Smooth muscle cell (in vitro differentiated cells): ENCODE data around the gene HACD3. TPM values are rescaled to one million over a fixed set of nuclear protein-coding genes. Genes with fewer than 3 reads are reported as not detected.
A peak's percentile ranks its signal among the peaks of the same experiment; 100 is the strongest.

Source experiments
- DNase-seq: peaks from one replicate; lab custom pipeline; 2025; ENCODE audit not compliant: unreplicated experiment; lab: John Stamatoyannopoulos, UW
- H2AFZ ChIP-seq: fragments of 200-600 bp; sonication (generic); 2 replicates; pipeline ENCODE4 v1.6.0; 2016; ENCODE audit warnings: antibody characterized with exemption, low read depth, mild to moderate bottlenecking
- H3F3A ChIP-seq: fragments of 200-600 bp; sonication (generic); 2 replicates; pipeline ENCODE4 v1.6.0; 2017; ENCODE audit warnings: antibody characterized with exemption, low read depth
- H3K27ac ChIP-seq: fragments of 200-600 bp; sonication (generic); 2 replicates; pipeline ENCODE4 v1.5.1; 2016; ENCODE audit warnings: low read depth, mild to moderate bottlenecking
- H3K27me3 ChIP-seq: fragments of 200-600 bp; sonication (generic); 2 replicates; pipeline ENCODE4 v1.6.1; 2016; ENCODE audit warnings: low read depth, mild to moderate bottlenecking
- H3K36me3 ChIP-seq: fragments of 200-600 bp; sonication (generic); 2 replicates; pipeline ENCODE4 v1.5.1; 2016; ENCODE audit warnings: low read depth
- H3K4me1 ChIP-seq: fragments of 200-600 bp; sonication (generic); 2 replicates; pipeline ENCODE4 v1.5.1; 2016; ENCODE audit warnings: low read depth
- H3K4me2 ChIP-seq: fragments of 200-600 bp; sonication (generic); 2 replicates; pipeline ENCODE4 v1.6.0; 2016; ENCODE audit warnings: mild to moderate bottlenecking
- H3K4me3 ChIP-seq: fragments of 200-600 bp; sonication (generic); 2 replicates; pipeline ENCODE4 v1.5.1; 2016; ENCODE audit warnings: mild to moderate bottlenecking
- H3K79me2 ChIP-seq: fragments of 200-600 bp; sonication (generic); 2 replicates; pipeline ENCODE4 v1.6.0; 2016; ENCODE audit warnings: low read depth, mild to moderate bottlenecking
- H3K9ac ChIP-seq: fragments of 200-600 bp; sonication (generic); 2 replicates; pipeline ENCODE4 v1.6.0; 2016; ENCODE audit warnings: low read depth
- H3K9me3 ChIP-seq: fragments of 200-600 bp; sonication (generic); replicated peaks from 2 replicates; pipeline ENCODE4 v1.5.1; 2016; ENCODE audit warnings: low read depth
- H4K20me1 ChIP-seq: fragments of 200-600 bp; sonication (generic); 2 replicates; pipeline ENCODE4 v1.6.0; 2016; ENCODE audit warnings: low read depth
- WGBS: methylation state at CpG from one replicate; pipeline ENCODE4 v1.1.7; 2016; ENCODE audit warnings: low lambda C conversion rate; 5-methylcytosine and 5-hydroxymethylcytosine counted together
- polyA plus RNA-seq: library from polyadenylated mRNA; unstranded; fragments of >200 nt; fragmentation: Nextera tagmentation; extraction: Ambion mirVana; gene quantifications from 2 replicates; pipeline ENCODE4 v1.2.1, GENCODE V29; 2016
- total RNA-seq: library from RNA; depleted of rRNA; stranded (reverse); fragments of >200 nt; gene quantifications from 2 replicates; pipeline ENCODE4 v1.2.3, GENCODE V29; 2014
- TF ChIP-seq, protein P1 (sequence below): fragments of 200-600 bp; sonication (generic); IDR thresholded peaks from 2 replicates; pipeline ENCODE4 v1.5.1; 2017; ENCODE audit warnings: borderline replicate concordance, mild to moderate bottlenecking, antibody characterized with exemption; ENCODE audit not compliant: insufficient read depth, poor library complexity, severe bottlenecking

HACD3 gene, protein sequence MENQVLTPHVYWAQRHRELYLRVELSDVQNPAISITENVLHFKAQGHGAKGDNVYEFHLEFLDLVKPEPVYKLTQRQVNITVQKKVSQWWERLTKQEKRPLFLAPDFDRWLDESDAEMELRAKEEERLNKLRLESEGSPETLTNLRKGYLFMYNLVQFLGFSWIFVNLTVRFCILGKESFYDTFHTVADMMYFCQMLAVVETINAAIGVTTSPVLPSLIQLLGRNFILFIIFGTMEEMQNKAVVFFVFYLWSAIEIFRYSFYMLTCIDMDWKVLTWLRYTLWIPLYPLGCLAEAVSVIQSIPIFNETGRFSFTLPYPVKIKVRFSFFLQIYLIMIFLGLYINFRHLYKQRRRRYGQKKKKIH
- total RNA-seq (105 and 107 TPM in 2 replicates), polyA plus RNA-seq (57.5 and 73.8 TPM in 2 replicates)

DNA sequence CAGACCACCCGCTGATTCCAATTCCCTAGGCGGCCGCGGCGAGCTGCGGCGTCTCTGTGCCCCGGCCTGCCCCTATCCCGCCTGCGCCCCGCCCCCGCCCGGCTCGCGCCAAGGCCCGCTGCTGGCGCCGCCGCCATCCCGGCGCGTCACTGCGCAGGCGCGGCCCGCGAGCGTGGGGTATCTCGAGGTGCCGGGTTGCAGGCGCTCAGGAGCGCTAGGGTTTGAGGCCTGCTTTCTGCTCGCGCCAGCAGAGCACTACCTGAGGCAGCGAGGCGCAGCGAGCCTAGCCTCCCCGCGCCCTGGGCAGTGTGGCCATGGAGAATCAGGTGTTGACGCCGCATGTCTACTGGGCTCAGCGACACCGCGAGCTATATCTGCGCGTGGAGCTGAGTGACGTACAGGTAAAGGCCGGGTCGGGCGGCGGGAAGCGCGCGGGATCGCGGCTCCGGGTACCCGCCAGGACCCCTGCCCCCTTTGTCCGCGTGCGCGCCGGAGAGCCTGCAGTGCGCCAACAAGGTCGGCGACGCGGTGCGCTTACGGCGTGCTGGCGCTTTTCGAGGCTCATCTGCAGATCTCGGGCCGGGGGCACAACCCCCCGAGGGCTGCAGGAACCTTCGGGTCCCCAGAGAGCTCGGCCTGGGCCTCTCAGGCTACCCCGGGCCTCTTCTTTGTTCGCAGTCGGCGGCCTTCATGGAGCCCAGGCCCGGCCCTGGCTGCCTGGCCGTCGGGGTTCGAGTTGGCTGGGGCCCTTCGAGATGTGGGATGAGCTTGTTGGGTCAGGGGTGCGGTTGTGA lies at the start of gene HACD3:
Gene HACD3 (plus strand): TSS at position 146 of the 794 bp plus-strand sequence. CDS start 169 bp downstream, at position 315.
- H2AFZ ChIP-seq, result peak within 1 kb of the TSS; percentile 82
- peaks cover 46% of the 10 kb centered on the region for H3K79me2 ChIP-seq
- 1% methylated on average over 82 of the region's 88 CpGs for WGBS
- H3K4me2 ChIP-seq, result peak within 1 kb of the TSS; percentile 99
- peak within 1 kb of the TSS; percentile 86 for H3K4me3 ChIP-seq
- no peaks in the 10 kb centered on the region for H3K27me3 ChIP-seq
- peaks cover 19% of the 10 kb centered on the region for H3K4me1 ChIP-seq
- peaks cover 7% of the 10 kb centered on the region for H3F3A ChIP-seq
- TF ChIP-seq, protein P1, sequence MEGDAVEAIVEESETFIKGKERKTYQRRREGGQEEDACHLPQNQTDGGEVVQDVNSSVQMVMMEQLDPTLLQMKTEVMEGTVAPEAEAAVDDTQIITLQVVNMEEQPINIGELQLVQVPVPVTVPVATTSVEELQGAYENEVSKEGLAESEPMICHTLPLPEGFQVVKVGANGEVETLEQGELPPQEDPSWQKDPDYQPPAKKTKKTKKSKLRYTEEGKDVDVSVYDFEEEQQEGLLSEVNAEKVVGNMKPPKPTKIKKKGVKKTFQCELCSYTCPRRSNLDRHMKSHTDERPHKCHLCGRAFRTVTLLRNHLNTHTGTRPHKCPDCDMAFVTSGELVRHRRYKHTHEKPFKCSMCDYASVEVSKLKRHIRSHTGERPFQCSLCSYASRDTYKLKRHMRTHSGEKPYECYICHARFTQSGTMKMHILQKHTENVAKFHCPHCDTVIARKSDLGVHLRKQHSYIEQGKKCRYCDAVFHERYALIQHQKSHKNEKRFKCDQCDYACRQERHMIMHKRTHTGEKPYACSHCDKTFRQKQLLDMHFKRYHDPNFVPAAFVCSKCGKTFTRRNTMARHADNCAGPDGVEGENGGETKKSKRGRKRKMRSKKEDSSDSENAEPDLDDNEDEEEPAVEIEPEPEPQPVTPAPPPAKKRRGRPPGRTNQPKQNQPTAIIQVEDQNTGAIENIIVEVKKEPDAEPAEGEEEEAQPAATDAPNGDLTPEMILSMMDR, result no peak
- H3K9me3 ChIP-seq, result no peaks in the 10 kb centered on the region
- peak; percentile 53 for DNase-seq
- peak within 1 kb of the TSS; percentile 11 for H3K27ac ChIP-seq
- H3K36me3 ChIP-seq, result no peaks in the 10 kb centered on the region
- H3K9ac ChIP-seq, result peak within 1 kb of the TSS; percentile 61
- peaks cover 41% of the 10 kb centered on the region for H4K20me1 ChIP-seq

DNA sequence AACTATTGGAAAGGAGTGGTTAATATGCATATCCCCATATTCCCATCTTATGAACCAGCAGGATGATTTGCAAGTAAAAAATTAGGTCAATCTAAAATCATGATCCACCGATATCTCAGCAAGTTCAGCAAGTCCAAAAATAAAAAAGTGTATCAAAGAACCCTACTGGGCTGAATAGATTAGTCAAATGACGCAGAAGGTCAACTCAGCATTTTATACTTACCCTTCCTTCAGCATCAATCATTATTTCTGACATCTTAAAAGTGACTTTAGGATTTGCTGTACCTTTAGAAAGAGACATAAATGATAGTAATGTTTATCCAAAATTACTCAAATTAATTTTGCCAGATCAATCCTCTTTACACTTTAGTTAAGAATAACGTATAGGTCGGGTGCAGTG lies 45.4 kb upstream of the HACD3 start:
- Histone ChIP-seq H3K9me3 (no peaks in the 10 kb centered on the region), H3K79me2 (no peaks in the 10 kb centered on the region), H3F3A (no peaks in the 10 kb centered on the region), H2AFZ (no peak overlapping the region), H3K27me3 (no peaks in the 10 kb centered on the region), H3K9ac (no peak overlapping the region), H4K20me1 (peaks cover 3% of the 10 kb centered on the region), H3K27ac (no peak overlapping the region), H3K36me3 (peaks cover 25% of the 10 kb centered on the region), H3K4me2 (no peak overlapping the region), H3K4me3 (no peak overlapping the region), H3K4me1 (no peaks in the 10 kb centered on the region)
- 96% methylated on average over 4 of the region's 4 CpGs for WGBS
- DNase-seq, result no peak
- TF ChIP-seq, protein P1, result no peak

DNA sequence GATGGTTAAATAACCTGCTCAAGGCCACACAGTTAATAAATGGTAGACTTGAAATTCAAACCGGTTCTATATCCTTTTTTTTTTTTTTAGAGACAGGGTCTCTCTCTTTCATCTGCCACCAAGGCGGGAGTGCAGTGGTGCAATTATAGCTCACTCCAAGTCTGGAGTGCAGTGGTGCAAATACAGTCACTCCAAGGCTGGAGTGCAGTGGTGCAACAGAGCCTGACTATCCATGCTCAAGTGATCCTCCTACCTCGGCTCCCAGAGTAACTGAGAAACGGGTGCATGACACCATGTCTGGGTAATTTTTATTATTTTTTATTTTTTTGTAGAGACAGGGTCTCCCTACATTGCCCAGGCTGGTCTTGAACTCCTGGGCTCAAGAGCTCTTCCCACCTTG lies 36.2 kb upstream of the HACD3 start:
- no peak overlapping the region for H3K27ac ChIP-seq
- 98% methylated on average over 4 of the region's 4 CpGs for WGBS

More for the DNA sequence above, 36.2 kb upstream of the HACD3 start:
- Histone ChIP-seq H2AFZ (no peak overlapping the region), H4K20me1 (peaks cover 18% of the 10 kb centered on the region), H3F3A (no peaks in the 10 kb centered on the region), H3K9ac (no peak overlapping the region), H3K36me3 (peaks cover 16% of the 10 kb centered on the region), H3K79me2 (peaks cover 12% of the 10 kb centered on the region), H3K4me3 (no peak overlapping the region), H3K4me1 (no peaks in the 10 kb centered on the region), H3K9me3 (no peaks in the 10 kb centered on the region), H3K27me3 (no peaks in the 10 kb centered on the region), H3K4me2 (no peak overlapping the region)
- TF ChIP-seq, protein P1, result no peak
- DNase-seq, result no peak
